Fibroblast of villous mesenchyme (primary cell): ENCODE data around the gene PRSS2. TPM values are rescaled to one million over a fixed set of nuclear protein-coding genes. Genes with fewer than 3 reads are reported as not detected.

ENCODE experiments used
- DNase-seq: peaks from one replicate; pipeline ENCODE4 v3.0.0-alpha.2; 2010; ENCODE audit warnings: low read depth
- H3K4me3 ChIP-seq: 2 replicates; pipeline ENCODE4 v1.5.1; 2011; ENCODE audit warnings: low read depth, mild to moderate bottlenecking, low read length
- CTCF ChIP-seq: IDR thresholded peaks from 2 replicates; pipeline ENCODE4 v1.5.1; 2012; ENCODE audit warnings: low read depth, mild to moderate bottlenecking, low read length; ENCODE audit not compliant: insufficient read depth
- total RNA-seq: library from RNA; depleted of rRNA; stranded (reverse); fragments of >200 nt; gene quantifications from 2 replicates; pipeline ENCODE4 v1.2.3, GENCODE V29; 2012

Gene PRSS2
- total RNA-seq, 1 donor, result not detected

DNA sequence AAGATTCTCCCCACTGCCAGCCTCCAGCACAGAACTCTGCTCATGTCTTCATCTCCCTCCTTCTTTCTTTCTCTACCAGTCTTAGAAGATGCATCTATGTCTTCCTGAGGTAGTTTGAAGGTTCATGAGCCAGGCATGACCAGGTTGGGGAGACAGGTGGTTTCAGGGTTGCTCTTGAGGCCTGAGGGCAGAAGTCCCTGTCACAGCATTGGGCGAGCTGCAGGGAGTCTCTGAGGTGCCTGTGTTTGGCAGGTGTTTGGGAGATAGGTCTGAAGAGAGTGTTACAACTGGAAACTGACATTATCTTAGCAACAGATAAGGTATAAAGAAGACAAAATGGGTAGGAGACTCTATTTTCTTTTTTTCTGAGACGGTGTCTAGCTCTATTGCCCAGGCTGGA lies 18.7 kb downstream of the PRSS2 start:
- no peak for TF ChIP-seq CTCF
- H3K4me3 ChIP-seq, result no peak overlapping the region
- DNase-seq, result no peak

DNA sequence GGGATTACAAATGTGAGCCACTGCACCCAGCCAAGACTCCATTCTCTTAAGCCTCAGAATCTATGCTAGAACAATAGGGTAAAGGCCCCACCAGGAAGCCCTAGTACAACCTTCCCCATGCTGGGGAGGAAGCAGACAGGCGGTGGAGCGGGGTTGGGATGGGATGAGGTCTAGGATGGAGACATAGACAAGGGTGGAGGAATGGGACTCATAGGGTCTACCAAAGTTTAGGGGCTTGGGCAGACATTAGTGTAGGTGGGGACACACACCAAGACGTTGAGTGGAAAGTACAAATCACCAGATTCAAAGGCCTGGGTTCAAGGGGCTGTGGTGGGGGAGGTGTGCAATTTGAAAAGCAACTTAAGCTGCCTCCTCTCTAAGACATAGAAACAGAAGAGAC lies 19.3 kb downstream of the PRSS2 start:
- DNase-seq, result no peak
- no peak overlapping the region for H3K4me3 ChIP-seq
- no peak for TF ChIP-seq CTCF

DNA sequence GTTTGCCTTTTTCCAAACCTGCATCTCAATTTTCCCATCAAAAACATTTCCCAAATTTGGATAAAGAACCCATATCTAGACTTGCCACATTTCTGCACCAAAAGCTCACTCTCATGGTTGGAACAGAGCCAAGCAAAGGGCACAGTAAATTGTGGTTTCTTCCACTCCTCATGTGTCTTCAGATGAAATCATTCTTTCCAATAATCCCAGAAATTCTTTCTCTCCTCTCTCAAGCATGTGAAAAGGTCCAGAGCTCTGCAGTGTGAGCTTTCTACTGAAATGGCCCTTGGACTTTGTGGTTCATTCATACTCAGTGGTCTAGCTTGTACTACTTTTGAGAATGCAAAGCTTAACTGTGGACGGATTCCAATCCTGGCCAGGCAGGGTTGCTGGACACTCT lies 19.8 kb downstream of the PRSS2 start:
- no peak for DNase-seq
- no peak overlapping the region for H3K4me3 ChIP-seq
- no peak for TF ChIP-seq CTCF

DNA sequence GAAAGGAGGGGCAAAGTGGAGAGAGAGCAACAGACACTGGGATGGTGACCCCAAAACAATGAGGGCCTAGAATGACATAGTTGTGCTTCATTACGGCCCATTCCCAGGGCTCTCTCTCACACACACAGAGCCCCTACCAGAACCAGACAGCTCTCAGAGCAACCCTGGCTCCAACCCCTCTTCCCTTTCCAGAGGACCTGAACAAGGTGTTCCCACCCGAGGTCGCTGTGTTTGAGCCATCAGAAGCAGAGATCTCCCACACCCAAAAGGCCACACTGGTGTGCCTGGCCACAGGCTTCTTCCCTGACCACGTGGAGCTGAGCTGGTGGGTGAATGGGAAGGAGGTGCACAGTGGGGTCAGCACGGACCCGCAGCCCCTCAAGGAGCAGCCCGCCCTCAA lies 20.7 kb downstream of the PRSS2 start:
- DNase-seq, result no peak
- TF ChIP-seq CTCF, result no peak
- H3K4me3 ChIP-seq, result no peak overlapping the region

- no peak overlapping the region for H3K4me3 ChIP-seq
- no peak for DNase-seq
- TF ChIP-seq CTCF, result no peak
Observed at GRCh38 chr7:142792129-142792528, 21.4 kb downstream of the PRSS2 start.

DNA sequence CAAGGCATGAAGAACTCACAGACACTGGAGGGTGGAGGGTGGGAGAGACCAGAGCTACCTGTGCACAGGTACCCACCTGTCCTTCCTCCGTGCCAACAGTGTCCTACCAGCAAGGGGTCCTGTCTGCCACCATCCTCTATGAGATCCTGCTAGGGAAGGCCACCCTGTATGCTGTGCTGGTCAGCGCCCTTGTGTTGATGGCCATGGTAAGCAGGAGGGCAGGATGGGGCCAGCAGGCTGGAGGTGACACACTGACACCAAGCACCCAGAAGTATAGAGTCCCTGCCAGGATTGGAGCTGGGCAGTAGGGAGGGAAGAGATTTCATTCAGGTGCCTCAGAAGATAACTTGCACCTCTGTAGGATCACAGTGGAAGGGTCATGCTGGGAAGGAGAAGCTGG lies 21.8 kb downstream of the PRSS2 start:
- DNase-seq, result no peak
- TF ChIP-seq CTCF, result no peak
- H3K4me3 ChIP-seq, result no peak overlapping the region

GRCh38 chr7:142793156-142793555 lies 22.4 kb downstream of the PRSS2 start:
- H3K4me3 ChIP-seq, result no peak overlapping the region
- DNase-seq, result no peak
- TF ChIP-seq CTCF, result no peak
